HG02938 (cell line): Measurements from ENCODE around the gene SLC30A1.

Source experiments
- ATAC-seq: cut with Tn5 transposase; IDR thresholded peaks from one replicate; pipeline ENCODE4 v1.9.1; 2021; ENCODE audit warnings: mild to moderate bottlenecking, moderate library complexity; ENCODE audit not compliant: unreplicated experiment

SLC30A1 gene

DNA sequence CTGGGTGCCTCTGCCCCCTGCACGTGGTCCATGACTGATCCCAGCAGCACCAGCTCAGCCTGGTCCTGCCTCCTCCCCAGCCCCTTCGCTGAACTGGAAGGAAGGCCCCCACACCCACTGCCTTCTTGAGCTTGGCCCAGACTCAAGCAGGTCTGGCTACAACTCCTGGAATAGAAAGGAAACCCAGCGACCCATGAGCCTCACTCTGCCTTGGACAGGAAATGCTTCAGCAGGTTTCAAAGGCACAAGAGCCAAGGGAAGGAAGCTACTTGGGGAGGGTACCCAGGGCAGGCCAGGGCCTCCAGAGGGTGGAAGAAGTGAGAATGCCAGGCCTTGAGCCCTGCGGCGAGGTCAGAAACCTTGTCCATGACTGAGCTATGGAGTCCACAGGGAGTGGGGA lies 51.1 kb downstream of the SLC30A1 start:
- no peak for ATAC-seq

GRCh38 chr1:211527006-211527405 lies 52.0 kb downstream of the SLC30A1 start:
- ATAC-seq, result no peak

DNA sequence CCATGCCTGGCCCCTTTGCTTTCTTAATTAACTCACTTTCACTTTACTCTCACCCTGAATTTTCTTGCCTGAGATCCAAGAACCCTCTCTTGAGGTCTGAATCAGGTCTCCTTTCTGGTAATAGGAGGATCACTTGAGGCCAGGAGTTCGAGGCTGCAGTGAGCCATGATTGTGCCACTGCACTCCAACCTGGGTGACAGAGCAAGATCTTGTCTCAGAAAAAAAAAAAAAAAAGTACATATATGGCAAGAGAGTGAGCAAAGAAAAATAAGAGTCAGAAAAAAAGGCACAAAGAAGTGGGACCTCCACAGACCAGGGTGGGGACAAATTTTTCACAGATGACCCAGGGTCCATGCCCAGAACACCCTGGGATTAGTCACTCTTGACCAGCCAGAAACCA lies 52.9 kb downstream of the SLC30A1 start:
- ATAC-seq, result no peak

GRCh38 chr1:211525101-211525676 lies 53.8 kb downstream of the SLC30A1 start:
- ATAC-seq, result no peak

- ATAC-seq, result no peak
Measured at GRCh38 chr1:211524521-211524920, 54.4 kb downstream of the SLC30A1 start.

GRCh38 chr1:211522804-211523203 lies 56.2 kb downstream of the SLC30A1 start:
- ATAC-seq, result no peak
